BE2C (cell line): ENCODE data around the gene IQSEC1.

Source experiments
- DNase-seq: peaks from one replicate; pipeline ENCODE4 v3.0.0-alpha.2; 2020
- H3K27me3 ChIP-seq: fragments of 250-450 bp; sonication (Bioruptor Pico); 2 replicates; pipeline ENCODE4 v1.5.1; 2020; ENCODE audit warnings: mild to moderate bottlenecking
- H3K36me3 ChIP-seq: fragments of 250-450 bp; sonication (Bioruptor Pico); 2 replicates; pipeline ENCODE4 v1.5.1; 2020; ENCODE audit warnings: mild to moderate bottlenecking
- H3K4me1 ChIP-seq: fragments of 250-450 bp; sonication (Bioruptor Pico); 2 replicates; pipeline ENCODE4 v1.5.1; 2020
- H3K4me3 ChIP-seq: 2 replicates; pipeline ENCODE4 v1.5.1; 2011; ENCODE audit warnings: low read depth, low read length
- H3K9me3 ChIP-seq: fragments of 250-450 bp; sonication (Bioruptor Pico); 2 replicates; pipeline ENCODE4 v1.5.1; 2020
- CTCF ChIP-seq: IDR thresholded peaks from 2 replicates; pipeline ENCODE4 v1.5.1; 2012; ENCODE audit warnings: mild to moderate bottlenecking, low read depth, low read length

IQSEC1 gene

GRCh38 chr3:12957824-12958792 lies 115.1 kb downstream of the IQSEC1 start:
- no peaks in the 10 kb centered on the region for H3K36me3 ChIP-seq
- no peaks in the 10 kb centered on the region for H3K9me3 ChIP-seq
- H3K4me3 ChIP-seq = no peak overlapping the region
- H3K4me1 ChIP-seq = no peaks in the 10 kb centered on the region; the same call in 1 of the 2 replicates
- DNase-seq = no peak
- TF ChIP-seq CTCF = no peak
- H3K27me3 ChIP-seq = no peaks in the 10 kb centered on the region

GRCh38 chr3:12957339-12957738 lies 115.9 kb downstream of the IQSEC1 start:
- DNase-seq = no peak

GRCh38 chr3:12956316-12956660 lies 116.9 kb downstream of the IQSEC1 start:
- Histone ChIP-seq H3K36me3 (no peaks in the 10 kb centered on the region), H3K4me1 (no peaks in the 10 kb centered on the region; the same call in 1 of the 2 replicates), H3K4me3 (no peak overlapping the region), H3K27me3 (no peaks in the 10 kb centered on the region), H3K9me3 (no peaks in the 10 kb centered on the region)
- DNase-seq = no peak
- TF ChIP-seq CTCF = no peak

More at GRCh38 chr3:12957339-12957738, 115.9 kb downstream of the IQSEC1 start:
- Histone ChIP-seq H3K4me3 (no peak overlapping the region), H3K9me3 (no peaks in the 10 kb centered on the region), H3K36me3 (no peaks in the 10 kb centered on the region), H3K4me1 (no peaks in the 10 kb centered on the region; the same call in 1 of the 2 replicates), H3K27me3 (no peaks in the 10 kb centered on the region)
- TF ChIP-seq CTCF = no peak

GRCh38 chr3:12955651-12956315 lies 117.4 kb downstream of the IQSEC1 start:
- H3K27me3 ChIP-seq = no peaks in the 10 kb centered on the region
- H3K36me3 ChIP-seq = no peaks in the 10 kb centered on the region
- no peaks in the 10 kb centered on the region; the same call in 1 of the 2 replicates for H3K4me1 ChIP-seq
- TF ChIP-seq CTCF = no peak
- no peak for DNase-seq
- no peaks in the 10 kb centered on the region for H3K9me3 ChIP-seq
- H3K4me3 ChIP-seq = no peak overlapping the region

GRCh38 chr3:12954891-12955650 lies 118.2 kb downstream of the IQSEC1 start:
- no peaks in the 10 kb centered on the region for H3K9me3 ChIP-seq
- H3K4me3 ChIP-seq = no peak overlapping the region
- H3K27me3 ChIP-seq = no peaks in the 10 kb centered on the region
- no peaks in the 10 kb centered on the region; the same call in 1 of the 2 replicates for H3K4me1 ChIP-seq
- no peak for TF ChIP-seq CTCF
- DNase-seq = peak; percentile 41
- H3K36me3 ChIP-seq = no peaks in the 10 kb centered on the region
